DOHH2 (cell line): ENCODE results near the gene STEAP1B.

ENCODE experiments used
- CTCF ChIP-seq: fragments of 200-600 bp; sonication (generic); IDR thresholded peaks from one replicate; pipeline ENCODE4 v1.5.1; 2014; ENCODE audit warnings: antibody characterized with exemption, mild to moderate bottlenecking, low read depth, low read length; ENCODE audit not compliant: poor library complexity, severe bottlenecking
- EZH2phosphoT487 ChIP-seq: fragments of 200-600 bp; sonication (generic); IDR thresholded peaks from 2 replicates; pipeline ENCODE4 v1.6.1; 2017; ENCODE audit warnings: borderline replicate concordance, mild to moderate bottlenecking, antibody characterized with exemption, low read length, moderate library complexity, mixed read lengths

- TF ChIP-seq CTCF: peak; percentile 46
- TF ChIP-seq EZH2phosphoT487: no peak
These were observed 46.9 kb downstream of the STEAP1B start for GRCh38 chr7:22452960-22453558.
